H9 (cell line): ENCODE results near the gene RHOB. TPM values are rescaled to one million over a fixed set of nuclear protein-coding genes. Genes with fewer than 3 reads are reported as not detected.

Experiments
- DNase-seq: peaks from one replicate; pipeline ENCODE4 v3.0.0-alpha.2; 2017
- H2AFZ ChIP-seq: one replicate; pipeline ENCODE4 v1.6.1; 2013; ENCODE audit warnings: mild to moderate bottlenecking, low read length, control low read depth, moderate library complexity
- H2AK5ac ChIP-seq: 2 replicates; pipeline ENCODE4 v1.6.1; 2013; ENCODE audit warnings: low read length, control low read depth, mixed read lengths; ENCODE audit not compliant: insufficient read length
- H2BK120ac ChIP-seq: one replicate; pipeline ENCODE4 v1.6.1; 2013; ENCODE audit warnings: low read depth, mild to moderate bottlenecking, low read length, control low read depth, inconsistent platforms; ENCODE audit not compliant: poor library complexity, severe bottlenecking
- H2BK12ac ChIP-seq: 2 replicates; pipeline ENCODE4 v1.6.1; 2013; ENCODE audit warnings: low read length, control low read depth, mixed read lengths, low read depth; ENCODE audit not compliant: insufficient read length
- H2BK15ac ChIP-seq: 2 replicates; pipeline ENCODE4 v1.6.1; 2013; ENCODE audit warnings: low read depth, low read length, control low read depth
- H2BK20ac ChIP-seq: one replicate; pipeline ENCODE4 v1.6.1; 2013; ENCODE audit warnings: low read depth, mild to moderate bottlenecking, low read length, control low read depth, inconsistent platforms; ENCODE audit not compliant: poor library complexity, severe bottlenecking
- H2BK5ac ChIP-seq: 2 replicates; pipeline ENCODE4 v1.6.1; 2013; ENCODE audit warnings: low read length, control low read depth, mixed read lengths; ENCODE audit not compliant: insufficient read length
- H3K14ac ChIP-seq: 2 replicates; pipeline ENCODE4 v1.6.1; 2013; ENCODE audit warnings: low read length, control low read depth; ENCODE audit not compliant: insufficient read depth
- H3K18ac ChIP-seq: 2 replicates; pipeline ENCODE4 v1.6.1; 2013; ENCODE audit warnings: low read depth, mild to moderate bottlenecking, mixed read lengths, low read length, control low read depth; ENCODE audit not compliant: insufficient read length
- H3K23ac ChIP-seq: 2 replicates; pipeline ENCODE4 v1.6.1; 2013; ENCODE audit warnings: low read length, control low read depth, mixed read lengths, low read depth; ENCODE audit not compliant: insufficient read length
- H3K23me2 ChIP-seq: 2 replicates; pipeline ENCODE4 v1.6.1; 2013; ENCODE audit warnings: low read depth, mild to moderate bottlenecking, mixed read lengths, low read length, control low read depth; ENCODE audit not compliant: insufficient read length, poor library complexity, severe bottlenecking
- H3K27ac ChIP-seq: 2 replicates; pipeline ENCODE4 v1.5.1; 2013; ENCODE audit warnings: low read length, control low read depth, mixed read lengths, low read depth; ENCODE audit not compliant: insufficient read length
- H3K27me3 ChIP-seq: 2 replicates; pipeline ENCODE4 v1.6.1; 2013; ENCODE audit warnings: low read length, control low read depth, inconsistent platforms; ENCODE audit not compliant: insufficient read depth
- H3K4ac ChIP-seq: 2 replicates; pipeline ENCODE4 v1.6.1; 2013; ENCODE audit warnings: low read depth, mild to moderate bottlenecking, control low read depth, inconsistent platforms, low read length, moderate library complexity
- H3K4me1 ChIP-seq: 2 replicates; pipeline ENCODE4 v1.6.1; 2013; ENCODE audit warnings: low read length, control low read depth, inconsistent platforms; ENCODE audit not compliant: insufficient read depth
- H3K4me2 ChIP-seq: 2 replicates; pipeline ENCODE4 v1.6.1; 2013; ENCODE audit warnings: low read length, control low read depth, mixed read lengths; ENCODE audit not compliant: insufficient read length, insufficient read depth
- H3K56ac ChIP-seq: 2 replicates; pipeline ENCODE4 v1.6.1; 2013; ENCODE audit warnings: low read depth, mild to moderate bottlenecking, mixed read lengths, low read length, control low read depth; ENCODE audit not compliant: insufficient read length
- H3K79me1 ChIP-seq: 2 replicates; pipeline ENCODE4 v1.6.1; 2013; ENCODE audit warnings: low read depth, mild to moderate bottlenecking, moderate library complexity, low read length, control low read depth, inconsistent platforms; ENCODE audit not compliant: insufficient read depth, poor library complexity, severe bottlenecking
- H3K79me2 ChIP-seq: 2 replicates; pipeline ENCODE4 v1.6.1; 2013; ENCODE audit warnings: low read length, control low read depth, inconsistent platforms; ENCODE audit not compliant: insufficient read depth
- H3K9ac ChIP-seq: 2 replicates; pipeline ENCODE4 v1.6.1; 2013; ENCODE audit warnings: low read length, control low read depth, mixed read lengths; ENCODE audit not compliant: insufficient read length; ENCODE audit errors: extremely low read depth
- H3K9me3 ChIP-seq: one replicate; pipeline ENCODE4 v1.6.1; 2013; ENCODE audit warnings: low read depth, low read length, inconsistent platforms; ENCODE audit not compliant: control insufficient read depth
- H3T11ph ChIP-seq: one replicate; pipeline ENCODE4 v1.6.1; 2013; ENCODE audit warnings: mild to moderate bottlenecking, low read length, control low read depth, inconsistent platforms
- H4K20me1 ChIP-seq: one replicate; pipeline ENCODE4 v1.6.1; 2013; ENCODE audit not compliant: control insufficient read depth, insufficient read length, insufficient read depth
- H4K5ac ChIP-seq: 2 replicates; pipeline ENCODE4 v1.6.1; 2013; ENCODE audit warnings: low read depth, mild to moderate bottlenecking, mixed read lengths, low read length, control low read depth; ENCODE audit not compliant: insufficient read length
- H4K8ac ChIP-seq: replicated peaks from 2 replicates; pipeline ENCODE4 v1.6.1; 2013; ENCODE audit warnings: low read length, control low read depth, mixed read lengths, low read depth; ENCODE audit not compliant: insufficient read length
- H4K91ac ChIP-seq: 2 replicates; pipeline ENCODE4 v1.6.1; 2013; ENCODE audit warnings: low read depth, mild to moderate bottlenecking, moderate library complexity, mixed read lengths, low read length, control low read depth; ENCODE audit not compliant: insufficient read length
- H3K27ac Mint-ChIP-seq, 3 experiments: 2 replicates in 2 of 3; 3 replicates in 1 of 3; pipeline ENCODE4 v1.8.0; 2020 to 2021; ENCODE audit warnings: mixed read lengths in 3 of 3, mild to moderate bottlenecking in 1 of 3, moderate library complexity in 1 of 3
- H3K27me3 Mint-ChIP-seq: 2 replicates; pipeline ENCODE4 v1.8.0; 2021; ENCODE audit warnings: low read depth, mild to moderate bottlenecking, moderate library complexity, mixed read lengths
- H3K36me3 Mint-ChIP-seq, 3 experiments: 2 replicates in 2 of 3; 3 replicates in 1 of 3; pipeline ENCODE4 v1.8.0; 2020 to 2021; ENCODE audit warnings: low read depth in 3 of 3, mixed read lengths in 3 of 3; ENCODE audit not compliant: insufficient read depth in 1 of 3
- H3K4me1 Mint-ChIP-seq, 2 experiments: 2 replicates each; pipeline ENCODE4 v1.8.0; 2020; ENCODE audit warnings: mixed read lengths in 2 of 2
- H3K4me3 Mint-ChIP-seq, 2 experiments: 2 replicates in 1 of 2; 3 replicates in 1 of 2; pipeline ENCODE4 v1.8.0; 2020 to 2021; ENCODE audit warnings: mild to moderate bottlenecking in 2 of 2, mixed read lengths in 2 of 2, moderate library complexity in 1 of 2
- H3K9me3 Mint-ChIP-seq, 2 experiments: 2 replicates in 1 of 2; 3 replicates in 1 of 2; pipeline ENCODE4 v1.8.0; 2020; ENCODE audit warnings: mild to moderate bottlenecking in 2 of 2, mixed read lengths in 2 of 2, moderate library complexity in 1 of 2
- CTCF ChIP-seq: fragments of 200-600 bp; sonication (generic); conservative IDR thresholded peaks from 3 replicates; pipeline ENCODE4 v1.8.0; 2021; ENCODE audit warnings: antibody characterized with exemption, mild to moderate bottlenecking
- WGBS: extraction: QIAGEN DNeasy Blood & Tissue Kit; methylation state at CpG from one replicate; pipeline ENCODE4 v1.1.7; 2013; ENCODE audit warnings: missing lambda C conversion rate, low lambda C conversion rate, mixed read lengths; ENCODE audit not compliant: insufficient read length; ENCODE audit errors: extremely low coverage; 5-methylcytosine and 5-hydroxymethylcytosine counted together
- total RNA-seq: library from RNA; stranded (reverse); gene quantifications from 2 replicates; pipeline ENCODE4 v1.2.1, GENCODE V29; 2021

Gene RHOB
- total RNA-seq, 1 experiment from 2014 or later = 10.3 TPM

GRCh38 chr2:20428717-20429490, 18.0 kb upstream of the RHOB start:
- no peak overlapping the region for H2AFZ ChIP-seq
- no peak overlapping the region for H3K9ac ChIP-seq
- no peak overlapping the region for H3T11ph ChIP-seq
- H4K20me1 ChIP-seq = no peaks in the 10 kb centered on the region
- H3K4me1 ChIP-seq = no peaks in the 10 kb centered on the region; the same call in 1 of the 2 replicates
- no peak overlapping the region for H3K23ac ChIP-seq
- Mint-ChIP-seq H3K27ac (no peak overlapping the region), H3K4me3 (no peak overlapping the region), H3K4me1 (no peaks in the 10 kb centered on the region; a peak in 1 of 4 replicates), H3K9me3 (no peaks in the 10 kb centered on the region), H3K36me3 (no peaks in the 10 kb centered on the region), H3K27me3 (peaks cover 8% of the 10 kb centered on the region)
- no peak overlapping the region for H2BK15ac ChIP-seq
- H3K79me1 ChIP-seq = no peaks in the 10 kb centered on the region
- no peak overlapping the region for H2BK5ac ChIP-seq
- no peaks in the 10 kb centered on the region for H3K9me3 ChIP-seq
- no peak overlapping the region for H2BK12ac ChIP-seq
- H4K8ac ChIP-seq = no peak overlapping the region
- no peak overlapping the region for H3K4me2 ChIP-seq
- no peaks in the 10 kb centered on the region for H3K23me2 ChIP-seq
- H2BK120ac ChIP-seq = no peak overlapping the region
- no peak overlapping the region for H3K4ac ChIP-seq
- no peak overlapping the region for H4K91ac ChIP-seq
- no peak overlapping the region for H2AK5ac ChIP-seq
- H3K56ac ChIP-seq = no peak overlapping the region
- H3K18ac ChIP-seq = no peak overlapping the region
- no peak overlapping the region for H2BK20ac ChIP-seq
- no peak overlapping the region for H3K14ac ChIP-seq
- H3K27me3 ChIP-seq = no peaks in the 10 kb centered on the region
- no peak for DNase-seq
- no CpG with 5 or more reads among the region's 11 CpGs for WGBS
- H4K5ac ChIP-seq = no peak overlapping the region
- H3K27ac ChIP-seq = no peak overlapping the region
- TF ChIP-seq CTCF = no peak
- no peaks in the 10 kb centered on the region for H3K79me2 ChIP-seq
